Fibroblast of lung (primary cell): ENCODE measurements around the gene FGFR3. TPM values are rescaled to one million over a fixed set of nuclear protein-coding genes. Genes with fewer than 3 reads are reported as not detected.

ENCODE experiments used
- DNase-seq, 2 donors: peaks; one replicate each; pipeline versions ENCODE4 v3.0.0 to v3.0.0-alpha.2; 2010; ENCODE audit warnings: low read depth in 2 of 2
- H2AFZ ChIP-seq: 2 replicates; pipeline ENCODE4 v1.5.1; 2012; ENCODE audit warnings: low read length, control low read depth, inconsistent platforms
- H3K27ac ChIP-seq: 2 replicates; pipeline ENCODE4 v1.5.1; 2011; ENCODE audit warnings: low read length, control low read depth; ENCODE audit not compliant: insufficient read depth
- H3K27me3 ChIP-seq: 2 replicates; pipeline ENCODE4 v1.5.1; 2011; ENCODE audit warnings: mild to moderate bottlenecking, low read length; ENCODE audit not compliant: control insufficient read depth, insufficient read depth
- H3K36me3 ChIP-seq: 2 replicates; pipeline ENCODE4 v1.5.1; 2011; ENCODE audit warnings: low read length; ENCODE audit not compliant: control insufficient read depth, insufficient read depth
- H3K4me1 ChIP-seq: 2 replicates; pipeline ENCODE4 v1.5.1; 2011; ENCODE audit warnings: low read length; ENCODE audit not compliant: control insufficient read depth, insufficient read depth; ENCODE audit errors: extremely low read depth
- H3K4me2 ChIP-seq: 2 replicates; pipeline ENCODE4 v1.5.1; 2011; ENCODE audit warnings: low read length, control low read depth; ENCODE audit not compliant: insufficient read depth; ENCODE audit errors: extremely low read depth
- H3K4me3 ChIP-seq, 4 experiments: fragments of 200-600 bp in 1 of 4; sonication (generic) in 1 of 4; replicated peaks in 1 of 4; 2 replicates each; pipeline ENCODE4 v1.5.1; 2011 to 2016; ENCODE audit warnings: low read length in 4 of 4, low read depth in 3 of 4, mild to moderate bottlenecking in 3 of 4, control low read depth in 2 of 4, inconsistent platforms in 1 of 4, mixed read lengths in 1 of 4; ENCODE audit not compliant: insufficient read depth in 1 of 4; ENCODE audit errors: control extremely low read depth in 1 of 4
- H3K79me2 ChIP-seq: 2 replicates; pipeline ENCODE4 v1.5.1; 2012; ENCODE audit warnings: mild to moderate bottlenecking, low read length, inconsistent platforms; ENCODE audit not compliant: control insufficient read depth, insufficient read depth
- H3K9ac ChIP-seq: 2 replicates; pipeline ENCODE4 v1.5.1; 2011; ENCODE audit warnings: mild to moderate bottlenecking, low read length, control low read depth; ENCODE audit not compliant: insufficient read depth
- H3K9me3 ChIP-seq: 2 replicates; pipeline ENCODE4 v1.5.1; 2012; ENCODE audit warnings: low read depth, low read length; ENCODE audit not compliant: control insufficient read depth, insufficient read depth
- H4K20me1 ChIP-seq: 2 replicates; pipeline ENCODE4 v1.5.1; 2011; ENCODE audit warnings: low read length; ENCODE audit not compliant: control insufficient read depth, insufficient read depth; ENCODE audit errors: extremely low read depth
- CTCF ChIP-seq, 2 donors: IDR thresholded peaks in 1 of 2; conservative IDR thresholded peaks in 1 of 2; 1 replicate in 1 of 2; 2 replicates in 1 of 2; pipeline ENCODE4 v1.5.1; 2011 to 2012; ENCODE audit warnings: low read length in 2 of 2, control low read depth in 1 of 2, inconsistent platforms in 1 of 2, low read depth in 1 of 2, mild to moderate bottlenecking in 1 of 2
- EZH2 ChIP-seq: IDR thresholded peaks from 2 replicates; pipeline ENCODE4 v1.5.1; 2012; ENCODE audit warnings: low read length, control low read depth, mild to moderate bottlenecking; ENCODE audit errors: missing control alignments
- polyA plus RNA-seq, 2 donors: library from polyadenylated mRNA; depleted of rRNA in 1 of 2; stranded (reverse) in 1 of 2; unstranded in 1 of 2; fragments of >200 nt; gene quantifications; 2 replicates each; pipeline ENCODE4 v1.2.1, GENCODE V29; 2011 to 2012; ENCODE audit warnings: missing spikeins in 1 of 2
- total RNA-seq: library from RNA; depleted of rRNA; stranded (reverse); fragments of >200 nt; gene quantifications from 2 replicates; pipeline ENCODE4 v1.2.1, GENCODE V29; 2014

FGFR3 gene
- total and polyA plus RNA-seq, 2 donors (not counting 1 experiment from before 2014, with no cell fraction given) = 0.11 to 0.33 TPM

GRCh38 chr4:1836650-1837049 is 43.6 kb downstream of the FGFR3 start:
- H3K27ac ChIP-seq = no peak overlapping the region
- H3K9ac ChIP-seq = no peak overlapping the region
- TF ChIP-seq EZH2 = no peak
- no peak for TF ChIP-seq CTCF (conservative IDR thresholded peaks at IDR 0.05 in 1 of 2, IDR thresholded peaks at IDR 0.05 in 1 of 2; ENCODE audit: low read depth in 1 of 2, low read length in 2 of 2)
- H3K79me2 ChIP-seq = peaks cover 9% of the 10 kb centered on the region
- H3K4me2 ChIP-seq = no peak overlapping the region
- H3K27me3 ChIP-seq = no peaks in the 10 kb centered on the region
- no peaks in the 10 kb centered on the region for H3K4me1 ChIP-seq
- no peaks in the 10 kb centered on the region for H3K9me3 ChIP-seq
- no peak for DNase-seq
- no peak overlapping the region for H2AFZ ChIP-seq
- no peak overlapping the region for H3K4me3 ChIP-seq
- H3K36me3 ChIP-seq = peaks cover 26% of the 10 kb centered on the region
- H4K20me1 ChIP-seq = no peaks in the 10 kb centered on the region

DNA sequence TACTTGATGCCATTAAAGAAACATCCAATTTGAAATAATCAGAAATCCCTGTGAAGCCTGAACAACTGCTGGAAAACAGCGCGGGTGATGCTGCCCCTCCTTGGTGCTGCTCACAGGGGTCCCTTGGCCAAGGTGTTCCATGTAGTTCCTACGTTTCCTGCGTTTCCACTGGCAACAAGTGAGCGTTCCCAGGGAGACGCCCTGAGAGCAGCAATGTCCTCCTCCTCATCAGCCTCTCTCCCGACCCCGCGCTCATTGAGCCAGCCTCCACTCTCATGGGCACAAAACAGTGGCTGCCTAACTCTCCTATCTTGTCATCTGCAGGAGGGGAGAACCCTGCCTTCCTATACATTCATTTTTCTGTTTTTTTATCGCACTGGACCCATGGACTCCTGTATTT is 44.0 kb downstream of the FGFR3 start:
- no peaks in the 10 kb centered on the region for H3K9me3 ChIP-seq
- DNase-seq = no peak
- H4K20me1 ChIP-seq = no peaks in the 10 kb centered on the region
- no peak overlapping the region for H3K4me2 ChIP-seq
- peaks cover 14% of the 10 kb centered on the region for H3K79me2 ChIP-seq
- no peak overlapping the region for H3K27ac ChIP-seq
- H3K9ac ChIP-seq = no peak overlapping the region
- H3K4me1 ChIP-seq = peaks cover 1% of the 10 kb centered on the region
- no peak for TF ChIP-seq EZH2
- TF ChIP-seq CTCF (conservative IDR thresholded peaks at IDR 0.05 in 1 of 2, IDR thresholded peaks at IDR 0.05 in 1 of 2; ENCODE audit: low read depth in 1 of 2, low read length in 2 of 2) = no peak
- H3K27me3 ChIP-seq = no peaks in the 10 kb centered on the region
- H2AFZ ChIP-seq = no peak overlapping the region
- no peak overlapping the region for H3K4me3 ChIP-seq
- H3K36me3 ChIP-seq = peaks cover 26% of the 10 kb centered on the region

GRCh38 chr4:1839282-1839681 is 46.2 kb downstream of the FGFR3 start:
- no peak for TF ChIP-seq EZH2
- TF ChIP-seq CTCF (conservative IDR thresholded peaks at IDR 0.05 in 1 of 2, IDR thresholded peaks at IDR 0.05 in 1 of 2; ENCODE audit: low read depth in 1 of 2, low read length in 2 of 2) = no peak

More at GRCh38 chr4:1839282-1839681, 46.2 kb downstream of the FGFR3 start:
- peaks cover 24% of the 10 kb centered on the region for H3K36me3 ChIP-seq
- no peak overlapping the region for H3K27ac ChIP-seq
- H2AFZ ChIP-seq = no peak overlapping the region
- H3K9ac ChIP-seq = no peak overlapping the region
- no peaks in the 10 kb centered on the region for H3K9me3 ChIP-seq
- H3K4me3 ChIP-seq = no peak overlapping the region
- DNase-seq = no peak
- no peak overlapping the region for H3K4me2 ChIP-seq
- H3K4me1 ChIP-seq = peaks cover 21% of the 10 kb centered on the region
- peaks cover 26% of the 10 kb centered on the region for H3K79me2 ChIP-seq
- peaks cover 2% of the 10 kb centered on the region for H4K20me1 ChIP-seq
- H3K27me3 ChIP-seq = no peaks in the 10 kb centered on the region
